Measurements from ENCODE around the gene AFF2. TPM values are rescaled to one million over a fixed set of nuclear protein-coding genes. Genes with fewer than 3 reads are reported as not detected.
"Not testable (repeated sequence)": the region's sequence is repeated elsewhere in the genome, so short reads cannot be mapped to it uniquely, and the experiment has no call there.

AFF2 gene
- total RNA-seq, 1 donor from 2014 or later: 2.3 TPM

DNA sequence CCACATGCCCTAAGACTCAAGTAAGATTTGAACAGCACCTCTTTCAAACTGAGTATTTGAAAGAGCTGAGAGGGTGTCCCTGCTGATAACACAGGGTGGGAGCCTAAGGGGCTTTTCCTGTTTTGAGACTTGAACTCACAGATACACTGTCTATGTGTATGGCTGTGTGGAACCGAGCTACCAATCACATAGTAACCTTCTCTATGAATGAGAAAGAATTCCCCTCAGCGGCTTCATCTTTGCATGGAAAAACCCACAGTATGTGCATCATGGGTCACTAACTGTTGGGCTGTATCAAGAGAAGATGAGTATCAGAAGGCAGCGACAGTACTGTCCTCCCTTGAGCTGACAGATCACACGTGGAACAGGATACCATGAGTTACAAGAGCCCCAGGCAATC is 336.3 kb downstream of the AFF2 start:
- DNase-seq (ENCODE audit: low spot score): no peak

- DNase-seq (ENCODE audit: low spot score): no peak
Observed at GRCh38 chrX:148850631-148851030, 350.2 kb downstream of the AFF2 start.

GRCh38 chrX:148854306-148854705 is 353.9 kb downstream of the AFF2 start:
- no peak for DNase-seq (ENCODE audit: low spot score)

GRCh38 chrX:148856505-148856904 is 356.1 kb downstream of the AFF2 start:
- no peak for DNase-seq (ENCODE audit: low spot score)

GRCh38 chrX:148865277-148866210 is 365.1 kb downstream of the AFF2 start:
- DNase-seq (ENCODE audit: low spot score): no peak

- no peak for DNase-seq (ENCODE audit: low spot score)
Observed at GRCh38 chrX:148867596-148867995, 367.2 kb downstream of the AFF2 start.

DNA sequence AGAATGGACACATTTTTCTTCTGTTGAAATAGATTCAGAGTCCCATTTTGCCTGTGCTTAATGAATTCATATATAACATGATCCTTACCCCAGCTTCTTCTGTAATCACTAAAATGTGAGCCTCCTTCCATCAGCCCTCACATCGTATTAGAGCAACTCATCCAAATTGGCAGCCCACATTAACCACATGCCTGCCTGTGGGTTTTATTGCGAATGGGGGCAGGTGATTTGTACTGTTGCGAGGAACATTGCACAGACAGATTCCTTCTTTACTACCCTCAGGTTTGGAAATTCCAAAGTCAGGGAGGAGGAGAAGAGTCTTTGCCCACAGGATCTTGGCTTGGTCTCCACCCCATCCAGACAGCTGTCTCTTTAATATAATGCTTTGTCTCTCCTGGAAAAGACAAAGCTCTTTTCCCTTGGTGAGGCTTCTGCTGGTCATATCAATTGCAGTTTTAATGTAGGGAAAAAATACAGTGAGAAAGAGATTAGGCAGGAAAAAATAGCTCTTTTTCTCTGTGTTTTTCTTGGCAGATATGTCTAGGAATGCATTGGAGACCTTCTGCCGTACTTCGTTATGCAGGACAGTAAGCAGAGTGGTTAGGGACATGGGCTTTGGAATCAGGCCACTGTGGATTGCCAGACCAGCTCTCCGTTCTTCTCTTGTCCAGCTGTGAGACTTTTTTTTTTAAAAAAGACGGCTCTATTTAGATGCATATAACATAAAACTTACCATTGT is 371.2 kb downstream of the AFF2 start:
- no peak for DNase-seq (ENCODE audit: low spot score)

DNA sequence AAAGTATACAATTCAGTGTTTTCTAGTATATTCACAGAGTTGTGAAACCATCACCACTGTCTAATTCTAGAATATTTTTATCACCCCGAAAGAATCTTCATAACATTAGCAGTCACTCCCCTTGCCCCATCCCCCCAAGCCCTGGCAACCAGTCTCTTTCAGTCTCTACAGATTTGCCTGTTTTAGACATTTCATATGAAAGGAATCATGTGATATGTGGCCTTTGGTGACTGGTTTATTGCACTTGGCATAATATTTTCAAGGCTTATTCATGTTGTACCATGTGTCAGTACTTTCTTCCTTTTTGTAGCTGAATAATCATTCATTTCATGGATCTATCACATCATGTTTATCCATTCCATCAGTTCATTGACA is 371.7 kb downstream of the AFF2 start:
- DNase-seq (ENCODE audit: low spot score): no peak

DNA sequence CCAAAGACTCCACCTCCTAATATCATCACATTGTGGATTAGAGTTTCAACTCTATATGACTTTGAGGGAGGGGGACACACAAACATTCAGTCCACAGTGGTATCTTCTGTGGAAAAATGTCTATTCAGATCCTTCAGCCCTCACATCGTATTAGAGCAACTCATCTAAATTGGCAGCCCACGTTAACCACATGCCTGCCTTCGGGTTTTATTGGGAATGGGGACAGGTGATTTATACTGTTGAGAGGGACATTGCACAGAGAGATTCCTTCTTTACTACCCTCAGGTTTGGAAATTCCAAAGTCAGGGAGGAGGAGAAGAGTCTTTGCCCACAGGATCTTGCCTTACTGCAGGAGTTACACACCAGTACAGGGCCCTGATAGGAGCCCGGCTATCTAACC is 372.5 kb downstream of the AFF2 start:
- no peak for DNase-seq (ENCODE audit: low spot score)

GRCh38 chrX:148874636-148875246 is 374.3 kb downstream of the AFF2 start:
- DNase-seq (ENCODE audit: low spot score): no peak

DNA sequence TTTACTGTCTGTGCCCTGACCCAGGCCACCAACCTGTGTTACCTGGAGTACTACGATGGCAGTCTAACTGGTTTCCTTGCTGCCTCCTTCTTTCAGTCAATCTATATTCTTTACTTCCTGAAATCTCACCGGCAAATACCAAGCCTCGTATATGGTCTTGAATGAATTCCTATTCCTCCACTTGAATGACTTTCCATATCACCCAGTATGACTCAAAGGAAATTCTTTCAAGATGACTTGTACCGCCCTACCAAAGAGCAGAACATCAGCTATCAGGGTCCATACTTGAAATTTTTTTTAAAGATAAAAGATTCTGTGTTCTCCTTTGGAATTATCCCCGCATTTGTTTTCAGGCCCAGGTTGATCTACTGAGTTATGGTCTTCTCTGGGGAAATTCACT is 378.0 kb downstream of the AFF2 start:
- DNase-seq (ENCODE audit: low spot score): no peak

DNA sequence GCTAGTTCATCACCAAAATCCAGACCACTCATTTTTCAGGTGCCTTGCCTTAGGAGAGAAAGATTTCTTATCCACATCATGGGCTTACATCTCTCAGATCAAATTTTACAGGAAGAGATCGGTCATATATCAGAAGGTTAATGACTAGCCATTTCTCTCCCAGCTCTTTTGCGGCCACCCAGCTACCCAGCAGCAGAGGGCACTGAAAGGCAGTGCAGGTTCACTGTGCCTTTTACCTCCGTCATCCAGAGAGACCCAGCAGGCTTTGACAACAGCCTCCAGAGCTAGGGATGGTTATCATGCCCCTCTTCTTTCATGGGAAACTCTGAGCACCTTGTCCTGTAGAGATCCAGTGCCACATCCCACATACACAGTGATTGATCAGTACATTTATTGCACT is 384.8 kb downstream of the AFF2 start:
- no peak for DNase-seq (ENCODE audit: low spot score)

DNA sequence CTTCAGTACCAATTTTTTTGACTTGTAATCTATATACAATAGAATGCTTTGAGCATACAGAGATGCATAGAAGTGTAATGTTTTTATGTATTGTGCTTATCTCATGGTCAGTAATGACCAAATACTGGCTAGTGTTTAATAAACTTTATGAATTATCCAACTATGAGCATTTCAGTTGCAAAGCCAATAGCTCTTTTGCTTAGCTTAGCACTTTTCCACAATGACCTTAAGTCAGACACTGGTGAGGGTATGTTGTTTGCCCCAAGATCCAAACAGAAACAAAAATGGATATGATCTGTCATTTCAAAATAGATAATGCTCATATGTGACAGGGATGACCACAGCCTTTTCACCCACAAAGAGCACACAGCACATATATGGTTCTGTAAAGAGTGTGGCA is 393.0 kb downstream of the AFF2 start:
- DNase-seq (ENCODE audit: low spot score): no peak

DNA sequence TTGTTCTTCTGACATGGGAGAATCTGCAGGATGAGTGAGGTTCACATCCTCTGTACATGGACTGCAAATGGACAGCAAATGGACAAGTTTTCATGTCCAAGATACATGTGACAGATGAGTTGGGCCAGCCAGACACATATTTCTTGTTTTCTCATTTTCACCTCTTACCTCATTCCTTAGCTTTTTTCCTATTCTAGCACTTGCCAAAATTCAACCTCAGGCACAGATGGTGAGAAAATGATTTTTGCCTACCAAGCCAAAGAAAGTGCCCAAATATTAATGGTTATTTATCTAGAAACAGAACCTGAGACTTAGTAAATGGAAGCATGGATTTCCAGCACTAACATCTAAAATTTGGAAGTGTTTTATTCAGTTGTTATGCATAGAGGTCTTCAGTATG is 402.2 kb downstream of the AFF2 start:
- no peak for DNase-seq (ENCODE audit: low spot score)

- DNase-seq (ENCODE audit: low spot score): no peak
Observed at GRCh38 chrX:148903176-148903575, 402.8 kb downstream of the AFF2 start.

DNA sequence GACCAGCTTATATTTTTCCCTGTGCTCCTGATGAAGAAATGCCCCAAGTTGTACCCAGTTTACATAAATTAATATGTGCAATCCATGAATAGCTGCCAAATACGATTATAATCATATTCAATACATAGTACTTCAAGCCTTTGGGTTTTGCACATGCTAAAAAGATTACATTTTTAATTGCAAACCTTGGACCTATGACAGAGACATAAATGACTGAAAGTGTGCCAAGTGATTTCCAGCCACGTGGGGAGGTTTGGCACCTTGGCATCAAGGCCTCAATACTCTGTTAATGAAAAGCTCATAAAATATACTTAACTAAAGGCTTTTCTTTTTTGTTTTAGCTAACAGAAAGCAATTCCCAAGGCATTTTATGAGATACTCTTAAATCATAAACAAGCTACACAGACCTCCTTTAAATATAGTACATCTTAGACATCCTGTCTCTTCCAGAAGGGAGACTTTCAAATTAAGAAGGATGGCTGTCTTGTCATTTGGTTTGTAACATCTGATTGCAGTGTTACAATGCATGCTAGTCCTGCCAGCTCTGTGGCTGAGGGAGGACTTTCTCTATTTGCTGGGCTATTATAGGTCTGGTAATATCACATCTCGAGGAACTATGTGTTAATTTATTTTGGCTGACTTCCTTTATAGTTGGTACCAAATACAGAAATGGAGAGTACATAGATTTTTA is 404.1 kb downstream of the AFF2 start:
- no peak for DNase-seq (ENCODE audit: low spot score)

- DNase-seq (ENCODE audit: low spot score): no peak
Observed at GRCh38 chrX:148905400-148905799, 405.0 kb downstream of the AFF2 start.

- DNase-seq (ENCODE audit: low spot score): not testable (repeated sequence)
Observed at GRCh38 chrX:148906628-148907027, 406.2 kb downstream of the AFF2 start.

DNA sequence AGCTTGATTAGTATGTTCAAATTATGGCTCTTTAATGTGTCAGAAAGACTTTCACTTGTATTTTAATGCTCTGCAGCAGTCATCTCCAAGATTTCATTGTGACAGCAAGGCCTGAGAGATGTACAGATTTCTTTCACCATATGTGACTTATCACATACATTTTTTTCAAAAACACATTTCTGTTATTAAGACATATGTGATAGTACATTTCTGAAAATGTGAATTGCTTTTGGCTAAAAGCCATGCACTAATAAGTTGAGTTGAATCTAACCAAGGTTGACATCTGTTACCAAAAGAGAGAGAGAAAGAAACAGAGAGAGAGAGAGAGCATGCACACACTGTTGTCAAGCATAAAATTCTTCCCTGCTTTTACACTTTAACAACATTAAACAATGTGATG is 409.3 kb downstream of the AFF2 start:
- no peak for DNase-seq (ENCODE audit: low spot score)

DNA sequence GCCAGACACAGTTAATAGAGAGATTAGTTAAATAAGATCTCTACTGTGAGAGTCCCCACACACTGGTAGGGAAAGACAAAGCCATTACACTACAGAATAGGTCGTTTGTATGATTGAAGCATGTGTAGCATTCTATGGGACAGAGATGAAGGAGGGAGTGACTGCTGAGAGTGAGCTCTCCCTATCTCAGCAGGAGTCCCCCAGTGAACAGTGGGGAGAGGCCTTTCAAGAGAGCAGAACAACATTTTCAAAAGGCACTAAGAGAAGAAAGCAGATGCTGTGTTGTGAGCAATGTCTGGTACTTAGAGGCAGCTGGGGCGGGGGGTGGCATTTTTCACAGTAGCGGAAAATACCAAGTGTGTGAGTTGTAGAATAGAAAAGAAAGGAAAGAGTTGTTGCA is 413.6 kb downstream of the AFF2 start:
- DNase-seq (ENCODE audit: low spot score): no peak

GRCh38 chrX:148914783-148915182 is 414.4 kb downstream of the AFF2 start:
- DNase-seq (ENCODE audit: low spot score): no peak

GRCh38 chrX:148915474-148915873 is 415.1 kb downstream of the AFF2 start:
- DNase-seq (ENCODE audit: low spot score): no peak

Measured in ureter (tissue), 1 donor.